GM23248 (cell line): ENCODE results near the gene LRRTM1.

Source experiments
- EZH2 ChIP-seq: fragments of 200-600 bp; sonication (generic); IDR thresholded peaks from 2 replicates; pipeline ENCODE4 v1.6.1; 2018; ENCODE audit warnings: antibody characterized with exemption, mild to moderate bottlenecking; ENCODE audit not compliant: insufficient read depth, poor library complexity, severe bottlenecking
- EZH2phosphoT487 ChIP-seq: fragments of 200-600 bp; sonication (generic); IDR thresholded peaks from 2 replicates; pipeline ENCODE4 v1.6.1; 2018; ENCODE audit warnings: antibody characterized with exemption, moderate library complexity, mild to moderate bottlenecking, low read depth; ENCODE audit not compliant: insufficient read depth

DNA sequence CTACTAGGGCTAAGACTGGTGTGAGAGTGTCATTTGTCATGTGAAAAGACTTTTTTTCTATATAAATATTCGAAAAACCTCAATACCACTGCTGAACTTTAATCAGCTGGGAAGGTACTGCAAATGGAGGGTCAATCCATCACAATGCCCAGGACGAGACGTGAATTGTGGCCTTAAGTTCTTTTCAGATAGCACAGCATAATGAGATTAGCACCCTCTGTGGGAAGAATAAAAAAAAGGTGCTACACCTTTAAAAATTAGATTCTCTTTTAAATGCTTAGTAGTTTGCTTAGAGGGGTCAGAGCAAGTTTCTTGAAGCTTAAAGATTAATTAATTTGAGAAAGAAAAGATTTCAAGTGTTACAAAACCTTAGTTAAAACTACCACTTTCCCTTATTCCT lies 5.6 kb downstream of the LRRTM1 start:
- TF ChIP-seq EZH2 (no peak), EZH2phosphoT487 (no peak)
